ENCODE results near the gene NGEF.

- TF ChIP-seq POLR2A (IDR thresholded peaks at IDR 0.05; ENCODE audit: low read length): no peak
- no peak for TF ChIP-seq GATA1 (IDR thresholded peaks at IDR 0.05; ENCODE audit: low read depth, low read length)
Observed at GRCh38 chr2:233010569-233011267, 2.3 kb downstream of the NGEF start.

Data from erythroblast (primary cell).